CD14-positive monocyte (primary cell): ENCODE data around the gene RPUSD3. TPM values are rescaled to one million over a fixed set of nuclear protein-coding genes. Genes with fewer than 3 reads are reported as not detected.

ENCODE experiments used
- DNase-seq, 3 donors: peaks; one replicate each; pipeline ENCODE4 v3.0.0-alpha.2; 2011 to 2022
- H2AFZ ChIP-seq: 2 replicates; pipeline ENCODE4 v1.6.0; 2012; ENCODE audit warnings: mild to moderate bottlenecking, low read depth, low read length, inconsistent platforms; ENCODE audit not compliant: insufficient read depth, poor library complexity, severe bottlenecking
- H3K27ac ChIP-seq, 2 donors: 1 replicate in 1 of 2; 2 replicates in 1 of 2; pipeline ENCODE4 v1.5.1; 2012 to 2013; ENCODE audit warnings: low read length in 2 of 2, control low read depth in 1 of 2, inconsistent platforms in 1 of 2, low read depth in 1 of 2, mild to moderate bottlenecking in 1 of 2
- H3K27me3 ChIP-seq, 2 donors: one replicate each; pipeline versions ENCODE4 v1.6.0 to v1.6.1; 2011 to 2013; ENCODE audit warnings: low read length in 2 of 2; ENCODE audit not compliant: control insufficient read depth in 2 of 2, insufficient read depth in 2 of 2
- H3K36me3 ChIP-seq, 2 donors: replicated peaks in 1 of 2; 1 replicate in 1 of 2; 2 replicates in 1 of 2; pipeline versions ENCODE4 v1.5.1 to v1.6.1; 2012 to 2013; ENCODE audit warnings: low read length in 2 of 2, control low read depth in 1 of 2, inconsistent platforms in 1 of 2, mild to moderate bottlenecking in 1 of 2; ENCODE audit not compliant: insufficient read depth in 2 of 2, control insufficient read depth in 1 of 2
- H3K4me1 ChIP-seq, 2 donors: 1 replicate in 1 of 2; 2 replicates in 1 of 2; pipeline versions ENCODE4 v1.5.1 to v1.6.1; 2012 to 2013; ENCODE audit warnings: low read length in 2 of 2, control low read depth in 1 of 2, inconsistent platforms in 1 of 2, mild to moderate bottlenecking in 1 of 2, moderate library complexity in 1 of 2; ENCODE audit not compliant: insufficient read depth in 2 of 2, control insufficient read depth in 1 of 2
- H3K4me2 ChIP-seq: replicated peaks from 2 replicates; pipeline ENCODE3; 2012; ENCODE audit warnings: low read length, moderate library complexity, mild to moderate bottlenecking; ENCODE audit not compliant: poor library complexity, severe bottlenecking; ENCODE audit errors: extremely low read depth
- H3K4me3 ChIP-seq, 3 experiments: fragments of 200-600 bp in 1 of 3; sonication (generic) in 1 of 3; replicated peaks in 1 of 3; 1 replicate in 2 of 3; 2 replicates in 1 of 3; pipeline ENCODE4 v1.5.1; 2011 to 2013; ENCODE audit warnings: low read length in 3 of 3, mild to moderate bottlenecking in 3 of 3, control low read depth in 2 of 3, low read depth in 2 of 3, inconsistent platforms in 1 of 3, moderate library complexity in 1 of 3
- H3K79me2 ChIP-seq: 2 replicates; pipeline ENCODE4 v1.6.0; 2012; ENCODE audit warnings: mild to moderate bottlenecking, control low read depth, inconsistent platforms, low read length, moderate library complexity; ENCODE audit not compliant: insufficient read depth
- H3K9ac ChIP-seq: 2 replicates; pipeline ENCODE4 v1.6.0; 2017; ENCODE audit warnings: low read length, mild to moderate bottlenecking; ENCODE audit not compliant: insufficient read depth, poor library complexity, severe bottlenecking
- H3K9me3 ChIP-seq, 2 donors: replicated peaks in 1 of 2; 1 replicate in 1 of 2; 2 replicates in 1 of 2; pipeline versions ENCODE4 v1.5.1 to v1.6.1; 2012 to 2013; ENCODE audit warnings: low read length in 2 of 2, control low read depth in 1 of 2; ENCODE audit not compliant: control insufficient read depth in 1 of 2, insufficient read depth in 1 of 2
- H4K20me1 ChIP-seq: 2 replicates; pipeline ENCODE4 v1.6.0; 2012; ENCODE audit warnings: mild to moderate bottlenecking, low read length, control low read depth, moderate library complexity; ENCODE audit not compliant: insufficient read depth
- H3K27ac Mint-ChIP-seq, 7 donors: one replicate each; pipeline ENCODE4 v1.8.0; 2020; ENCODE audit warnings: mild to moderate bottlenecking in 7 of 7, mixed read lengths in 7 of 7, moderate library complexity in 6 of 7, inconsistent platforms in 2 of 7
- H3K27me3 Mint-ChIP-seq, 3 donors: one replicate each; pipeline ENCODE4 v1.8.0; 2021 to 2022; ENCODE audit warnings: low read depth in 3 of 3, mild to moderate bottlenecking in 3 of 3, mixed read lengths in 3 of 3, moderate library complexity in 3 of 3, inconsistent platforms in 1 of 3
- H3K36me3 Mint-ChIP-seq, 2 donors: one replicate each; pipeline ENCODE4 v1.8.0; 2020; ENCODE audit warnings: mixed read lengths in 2 of 2, inconsistent platforms in 1 of 2, mild to moderate bottlenecking in 1 of 2
- H3K4me1 Mint-ChIP-seq: one replicate; pipeline ENCODE4 v1.8.0; 2020; ENCODE audit warnings: mild to moderate bottlenecking, mixed read lengths
- H3K4me3 Mint-ChIP-seq, 2 donors: one replicate each; pipeline ENCODE4 v1.8.0; 2020; ENCODE audit warnings: mild to moderate bottlenecking in 2 of 2, mixed read lengths in 2 of 2, moderate library complexity in 1 of 2
- H3K9me3 Mint-ChIP-seq, 7 donors: one replicate each; pipeline ENCODE4 v1.8.0; 2020 to 2022; ENCODE audit warnings: mixed read lengths in 7 of 7, mild to moderate bottlenecking in 6 of 7, moderate library complexity in 6 of 7, inconsistent platforms in 2 of 7
- CTCF ChIP-seq: fragments of 200-600 bp; IDR thresholded peaks from one replicate; pipeline ENCODE4 v1.8.0; 2022; ENCODE audit warnings: antibody characterized with exemption, mild to moderate bottlenecking
- WGBS: methylation state at CpG from one replicate; pipeline ENCODE4 v1.1.5; 2013; ENCODE audit warnings: missing lambda C conversion rate; ENCODE audit not compliant: insufficient coverage; 5-methylcytosine and 5-hydroxymethylcytosine counted together
- intact Hi-C, 2 donors: fragments of 100-400 bp; cut with micrococcal nuclease; formaldehyde crosslinking; loops; one replicate each; pipeline versions ENCODE4 v1.15.0 to v1.15.1; 2023
- polyA plus RNA-seq, 3 donors: library from polyadenylated mRNA; depleted of rRNA in 1 of 3; unstranded in 2 of 3; stranded (reverse) in 1 of 3; fragments of 300-500 nt in 2 of 3; fragments of >200 nt in 1 of 3; fragmentation: Illumina TruSeq in 2 of 3; gene quantifications; 1 replicate in 2 of 3; 2 replicates in 1 of 3; pipeline ENCODE4 v1.2.3, GENCODE V29; 2012 to 2021

The RPUSD3 gene
- polyA plus RNA-seq, 3 donors: 42.6 to 51.5 (median 43.4) TPM

- Histone ChIP-seq H3K9ac (peak within 1 kb of the TSS; percentile 98), H3K79me2 (peaks cover 32% of the 10 kb centered on the region), H4K20me1 (peaks cover 8% of the 10 kb centered on the region), H3K4me2 (peak within 1 kb of the TSS; percentile 87), H3K27me3 (no peaks in the 10 kb centered on the region), H3K4me1 (peaks cover 12 to 16% of the 10 kb centered on the region in 2 donors), H3K9me3 (no peaks in the 10 kb centered on the region), H3K4me3 (peak within 1 kb of the TSS; percentile 62 to 99 (median 98)), H3K27ac (peak within 1 kb of the TSS; percentile 89 to 99), H3K36me3 (peaks cover 10 to 21% of the 10 kb centered on the region in 2 donors), H2AFZ (peak within 1 kb of the TSS; percentile 94)
- under 1% methylated on average over 55 of the region's 62 CpGs for WGBS
- H3K4me1 Mint-ChIP-seq: peaks cover 28% of the 10 kb centered on the region
- no peaks in the 10 kb centered on the region for H3K9me3 Mint-ChIP-seq
- peak within 1 kb of the TSS; percentile 94 to 98 (median 97) for H3K27ac Mint-ChIP-seq
- peaks cover 22 to 28% of the 10 kb centered on the region in 2 donors for H3K36me3 Mint-ChIP-seq
- TF ChIP-seq CTCF: no peak
- peak; percentile 86 to 91 (median 88) for DNase-seq
- intact Hi-C loops: no loop called here
- H3K27me3 Mint-ChIP-seq: peaks cover 0 to 2% (median 0%) of the 10 kb centered on the region in 3 donors
- H3K4me3 Mint-ChIP-seq: peak within 1 kb of the TSS; percentile 91 to 97
Measured at GRCh38 chr3:9890249-9891071, 46.7 kb upstream of the RPUSD3 start, which contains the start of gene JAGN1. TSS of gene JAGN1 (plus strand) at chr3:9890610. CDS start at chr3:9890723, 113 bp downstream.

- H3K4me3 Mint-ChIP-seq: no peak overlapping the region
- no peak overlapping the region for H3K9ac ChIP-seq
- H3K27me3 Mint-ChIP-seq: peaks cover 0 to 2% (median 2%) of the 10 kb centered on the region in 3 donors
Measured at GRCh38 chr3:9889405-9889804, 45.6 kb upstream of the RPUSD3 start.

More at GRCh38 chr3:9889405-9889804, 45.6 kb upstream of the RPUSD3 start:
- Mint-ChIP-seq H3K27ac (peak overlapping the region in 3 of 7 donors; percentile 60 to 89 (median 73)), H3K9me3 (peaks cover 0 to 2% (median 0%) of the 10 kb centered on the region in 7 donors), H3K36me3 (peaks cover 17 to 19% of the 10 kb centered on the region in 2 donors), H3K4me1 (peaks cover 24% of the 10 kb centered on the region)
- no peak for TF ChIP-seq CTCF
- peaks cover 10 to 21% of the 10 kb centered on the region in 2 donors for H3K36me3 ChIP-seq
- H4K20me1 ChIP-seq: peaks cover 8% of the 10 kb centered on the region
- H2AFZ ChIP-seq: peak overlapping the region; percentile 94
- no peaks in the 10 kb centered on the region for H3K9me3 ChIP-seq
- no peak overlapping the region for H3K4me3 ChIP-seq
- H3K4me1 ChIP-seq: peaks cover 12 to 16% of the 10 kb centered on the region in 2 donors
- no peaks in the 10 kb centered on the region for H3K27me3 ChIP-seq
- WGBS: no CpG with 5 or more reads among the region's 5 CpGs
- intact Hi-C loops: no loop called here
- H3K79me2 ChIP-seq: peaks cover 32% of the 10 kb centered on the region
- peak overlapping the region in 1 of 2 donors; percentile 99 for H3K27ac ChIP-seq
- no peak overlapping the region for H3K4me2 ChIP-seq
- DNase-seq: no peak
